ENCODE results near the gene RAB6D.
"Not testable (repeated sequence)": the region's sequence is repeated elsewhere in the genome, so short reads cannot be mapped to it uniquely, and the experiment has no call there.

RAB6D gene

GRCh38 chr2:131402320-131403039 is 38.5 kb upstream of the RAB6D start:
- Histone ChIP-seq H3K27me3 (no peaks in the 10 kb centered on the region), H3K36me3 (no peaks in the 10 kb centered on the region), H3K4me3 (ENCODE audit: low read depth, low read length) (no peak overlapping the region), H3K4me1 (no peaks in the 10 kb centered on the region), H3K9me3 (no peaks in the 10 kb centered on the region)
- no peak for TF ChIP-seq CTCF (IDR thresholded peaks at IDR 0.05; ENCODE audit: low read depth, low read length)
- DNase-seq = no peak

GRCh38 chr2:131400849-131401248 is 36.9 kb upstream of the RAB6D start:
- Histone ChIP-seq H3K9me3 (no peaks in the 10 kb centered on the region), H3K4me3 (ENCODE audit: low read depth, low read length) (0 out of 2 replicates have a peak overlapping the region, but pooled peaks have one; percentile 20), H3K36me3 (no peaks in the 10 kb centered on the region), H3K4me1 (no peaks in the 10 kb centered on the region), H3K27me3 (no peaks in the 10 kb centered on the region)
- peak; percentile 33 for DNase-seq
- no peak for TF ChIP-seq CTCF (IDR thresholded peaks at IDR 0.05; ENCODE audit: low read depth, low read length)

- H3K4me1 ChIP-seq, H3K36me3 ChIP-seq, H3K27me3 ChIP-seq, H3K9me3 ChIP-seq: not testable (repeated sequence)
- 0 out of 2 replicates have a peak overlapping the region, but pooled peaks have one; percentile 20 for H3K4me3 ChIP-seq (ENCODE audit: low read depth, low read length)
- DNase-seq = peak; percentile 47
Observed at GRCh38 chr2:131400441-131400840, 36.5 kb upstream of the RAB6D start.

- not testable (repeated sequence) for H3K27me3 ChIP-seq; H3K9me3 ChIP-seq; DNase-seq; H3K4me1 ChIP-seq; H3K4me3 ChIP-seq (ENCODE audit: low read depth, low read length); H3K36me3 ChIP-seq
Observed at GRCh38 chr2:131396209-131396608, 32.2 kb upstream of the RAB6D start.

GRCh38 chr2:131395024-131395645 is 31.2 kb upstream of the RAB6D start:
- H3K4me3 ChIP-seq (ENCODE audit: low read depth, low read length); H3K27me3 ChIP-seq; H3K36me3 ChIP-seq; H3K9me3 ChIP-seq; H3K4me1 ChIP-seq: not testable (repeated sequence)
- DNase-seq = peak; percentile 12

- Histone ChIP-seq H3K4me1 (no peaks in the 10 kb centered on the region), H3K27me3 (no peaks in the 10 kb centered on the region), H3K36me3 (no peaks in the 10 kb centered on the region), H3K4me3 (ENCODE audit: low read depth, low read length) (no peak overlapping the region), H3K9me3 (no peaks in the 10 kb centered on the region)
- TF ChIP-seq CTCF (IDR thresholded peaks at IDR 0.05; ENCODE audit: low read depth, low read length) = no peak
- DNase-seq = no peak
Observed at GRCh38 chr2:131394147-131394931, 30.4 kb upstream of the RAB6D start.

GRCh38 chr2:131391953-131392352 is 28.0 kb upstream of the RAB6D start:
- H3K27me3 ChIP-seq; H3K4me3 ChIP-seq (ENCODE audit: low read depth, low read length); H3K4me1 ChIP-seq; H3K36me3 ChIP-seq; H3K9me3 ChIP-seq; DNase-seq: not testable (repeated sequence)

- not testable (repeated sequence) for H3K36me3 ChIP-seq, DNase-seq, H3K9me3 ChIP-seq
Observed at GRCh38 chr2:131391471-131391870, 27.5 kb upstream of the RAB6D start.

GRCh38 chr2:131390495-131391130 is 26.6 kb upstream of the RAB6D start:
- DNase-seq; H3K36me3 ChIP-seq; H3K4me3 ChIP-seq (ENCODE audit: low read depth, low read length); H3K9me3 ChIP-seq; H3K27me3 ChIP-seq; H3K4me1 ChIP-seq: not testable (repeated sequence)

More at GRCh38 chr2:131391471-131391870, 27.5 kb upstream of the RAB6D start:
- not testable (repeated sequence) for H3K4me1 ChIP-seq; H3K27me3 ChIP-seq; H3K4me3 ChIP-seq (ENCODE audit: low read depth, low read length)

Data from BE2C (cell line).